ENCODE data around the gene PANX2.

PANX2 gene

GRCh38 chr22:50140615-50141014 lies 29.9 kb upstream of the PANX2 start:
- WGBS (ENCODE audit: extremely low coverage, insufficient coverage, insufficient read length), result no CpG with 5 or more reads among the region's 3 CpGs
- no peaks in the 10 kb centered on the region for H3K27me3 ChIP-seq (ENCODE audit: insufficient read depth, low read length)
- no peak overlapping the region for H2BK12ac ChIP-seq (ENCODE audit: low read length)

GRCh38 chr22:50141462-50141861 lies 29.1 kb upstream of the PANX2 start:
- H3K4me3 ChIP-seq (ENCODE audit: low read depth, low read length), result no peak overlapping the region
- H3K4me2 ChIP-seq (ENCODE audit: low read length), result no peak overlapping the region
- H3K27ac ChIP-seq (ENCODE audit: low read depth, low read length), result no peak overlapping the region
- DNase-seq, result no peak
- H3K79me2 ChIP-seq (ENCODE audit: control insufficient read depth, insufficient read depth, low read length, poor library complexity), result no peaks in the 10 kb centered on the region
- no peak overlapping the region for H2BK5ac ChIP-seq (ENCODE audit: low read depth, low read length, poor library complexity)
- no peak overlapping the region for H2BK120ac ChIP-seq (ENCODE audit: insufficient read depth, low read length, poor library complexity)
- no peak overlapping the region for H2AK5ac ChIP-seq (ENCODE audit: low read length)
- no peak overlapping the region for H4K8ac ChIP-seq (ENCODE audit: low read depth, low read length)
- no peak overlapping the region for H4K12ac ChIP-seq (ENCODE audit: low read depth, low read length)
- H4K91ac ChIP-seq (ENCODE audit: low read depth, low read length), result no peak overlapping the region
- H3K36me3 ChIP-seq (ENCODE audit: control insufficient read depth in 1 of 2, insufficient read depth in 2 of 2, low read length in 2 of 2), result no peaks in the 10 kb centered on the region
- no peak overlapping the region for H2BK12ac ChIP-seq (ENCODE audit: low read length)
- no peak overlapping the region for H3K14ac ChIP-seq (ENCODE audit: low read length)
- H3K27me3 ChIP-seq (ENCODE audit: insufficient read depth, low read length), result no peaks in the 10 kb centered on the region
- H3K79me1 ChIP-seq (ENCODE audit: low read length), result no peaks in the 10 kb centered on the region
- peaks cover 5% of the 10 kb centered on the region for H3K9me3 ChIP-seq (ENCODE audit: insufficient read depth, low read depth, low read length)
- peaks cover 3 to 4% of the 10 kb centered on the region in 2 experiments for H3K4me1 ChIP-seq (ENCODE audit: control insufficient read depth in 1 of 2, insufficient read depth in 2 of 2, low read length in 2 of 2)
- WGBS (ENCODE audit: extremely low coverage, insufficient coverage, insufficient read length), result no CpG with 5 or more reads among the region's 6 CpGs
- no peak overlapping the region for H3K23ac ChIP-seq (ENCODE audit: low read length)
- H3K9ac ChIP-seq (ENCODE audit: low read length), result no peak overlapping the region
- no peak overlapping the region for H2AFZ ChIP-seq (ENCODE audit: insufficient read depth, low read length, poor library complexity)
- H3K18ac ChIP-seq (ENCODE audit: low read length), result no peak overlapping the region
- no peak overlapping the region for H3K4ac ChIP-seq (ENCODE audit: low read depth, low read length)

More at GRCh38 chr22:50140615-50141014, 29.9 kb upstream of the PANX2 start:
- Histone ChIP-seq H3K27ac (ENCODE audit: low read depth, low read length) (no peak overlapping the region), H3K79me2 (ENCODE audit: control insufficient read depth, insufficient read depth, low read length, poor library complexity) (no peaks in the 10 kb centered on the region), H3K9ac (ENCODE audit: low read length) (no peak overlapping the region), H3K18ac (ENCODE audit: low read length) (no peak overlapping the region), H3K14ac (ENCODE audit: low read length) (no peak overlapping the region), H4K12ac (ENCODE audit: low read depth, low read length) (no peak overlapping the region), H2AK5ac (ENCODE audit: low read length) (no peak overlapping the region), H3K4me3 (ENCODE audit: low read depth, low read length) (no peak overlapping the region), H3K79me1 (ENCODE audit: low read length) (no peaks in the 10 kb centered on the region), H3K36me3 (ENCODE audit: control insufficient read depth in 1 of 2, insufficient read depth in 2 of 2, low read length in 2 of 2) (no peaks in the 10 kb centered on the region), H4K91ac (ENCODE audit: low read depth, low read length) (no peak overlapping the region), H2BK5ac (ENCODE audit: low read depth, low read length, poor library complexity) (no peak overlapping the region), H3K4me2 (ENCODE audit: low read length) (no peak overlapping the region), H3K9me3 (ENCODE audit: insufficient read depth, low read depth, low read length) (peaks cover 5% of the 10 kb centered on the region), H3K4ac (ENCODE audit: low read depth, low read length) (no peak overlapping the region), H3K4me1 (ENCODE audit: control insufficient read depth in 1 of 2, insufficient read depth in 2 of 2, low read length in 2 of 2) (no peaks in the 10 kb centered on the region), H2AFZ (ENCODE audit: insufficient read depth, low read length, poor library complexity) (no peak overlapping the region), H2BK120ac (ENCODE audit: insufficient read depth, low read length, poor library complexity) (no peak overlapping the region), H3K23ac (ENCODE audit: low read length) (no peak overlapping the region), H4K8ac (ENCODE audit: low read depth, low read length) (no peak overlapping the region)
- no peak for DNase-seq

- H3K4me3 ChIP-seq (ENCODE audit: low read depth, low read length), result no peak overlapping the region
- no peak overlapping the region for H3K18ac ChIP-seq (ENCODE audit: low read length)
- no peaks in the 10 kb centered on the region for H3K36me3 ChIP-seq (ENCODE audit: control insufficient read depth in 1 of 2, insufficient read depth in 2 of 2, low read length in 2 of 2)
- H2AK5ac ChIP-seq (ENCODE audit: low read length), result no peak overlapping the region
- H2BK12ac ChIP-seq (ENCODE audit: low read length), result no peak overlapping the region
- no peak overlapping the region for H3K4me2 ChIP-seq (ENCODE audit: low read length)
- no peak for DNase-seq
- peaks cover 3 to 5% of the 10 kb centered on the region in 2 experiments for H3K4me1 ChIP-seq (ENCODE audit: control insufficient read depth in 1 of 2, insufficient read depth in 2 of 2, low read length in 2 of 2)
- no CpG with 5 or more reads among the region's 11 CpGs for WGBS (ENCODE audit: extremely low coverage, insufficient coverage, insufficient read length)
- no peak overlapping the region for H3K4ac ChIP-seq (ENCODE audit: low read depth, low read length)
- H3K27ac ChIP-seq (ENCODE audit: low read depth, low read length), result no peak overlapping the region
- H4K8ac ChIP-seq (ENCODE audit: low read depth, low read length), result no peak overlapping the region
- H4K91ac ChIP-seq (ENCODE audit: low read depth, low read length), result no peak overlapping the region
- no peak overlapping the region for H3K9ac ChIP-seq (ENCODE audit: low read length)
- no peak overlapping the region for H2BK5ac ChIP-seq (ENCODE audit: low read depth, low read length, poor library complexity)
- no peaks in the 10 kb centered on the region for H3K27me3 ChIP-seq (ENCODE audit: insufficient read depth, low read length)
- H2BK120ac ChIP-seq (ENCODE audit: insufficient read depth, low read length, poor library complexity), result no peak overlapping the region
- H4K12ac ChIP-seq (ENCODE audit: low read depth, low read length), result no peak overlapping the region
- no peak overlapping the region for H3K14ac ChIP-seq (ENCODE audit: low read length)
- no peaks in the 10 kb centered on the region for H3K79me1 ChIP-seq (ENCODE audit: low read length)
- H3K23ac ChIP-seq (ENCODE audit: low read length), result no peak overlapping the region
- H3K9me3 ChIP-seq (ENCODE audit: insufficient read depth, low read depth, low read length), result peaks cover 5% of the 10 kb centered on the region
- H3K79me2 ChIP-seq (ENCODE audit: control insufficient read depth, insufficient read depth, low read length, poor library complexity), result no peaks in the 10 kb centered on the region
- no peak overlapping the region for H2AFZ ChIP-seq (ENCODE audit: insufficient read depth, low read length, poor library complexity)
These were observed 28.6 kb upstream of the PANX2 start for GRCh38 chr22:50141891-50142363.

GRCh38 chr22:50143096-50143495 lies 27.4 kb upstream of the PANX2 start:
- Histone ChIP-seq H3K4me2 (ENCODE audit: low read length) (no peak overlapping the region), H3K9me3 (ENCODE audit: insufficient read depth, low read depth, low read length) (peaks cover 5% of the 10 kb centered on the region), H2BK120ac (ENCODE audit: insufficient read depth, low read length, poor library complexity) (no peak overlapping the region), H3K27ac (ENCODE audit: low read depth, low read length) (no peak overlapping the region), H4K12ac (ENCODE audit: low read depth, low read length) (no peak overlapping the region), H2BK5ac (ENCODE audit: low read depth, low read length, poor library complexity) (no peak overlapping the region), H2AK5ac (ENCODE audit: low read length) (no peak overlapping the region), H2BK12ac (ENCODE audit: low read length) (no peak overlapping the region), H3K18ac (ENCODE audit: low read length) (no peak overlapping the region), H3K4me1 (ENCODE audit: control insufficient read depth in 1 of 2, insufficient read depth in 2 of 2, low read length in 2 of 2) (peaks cover 3 to 5% of the 10 kb centered on the region in 2 experiments), H3K27me3 (ENCODE audit: insufficient read depth, low read length) (no peaks in the 10 kb centered on the region), H2AFZ (ENCODE audit: insufficient read depth, low read length, poor library complexity) (no peak overlapping the region), H3K36me3 (ENCODE audit: control insufficient read depth in 1 of 2, insufficient read depth in 2 of 2, low read length in 2 of 2) (no peaks in the 10 kb centered on the region), H3K4ac (ENCODE audit: low read depth, low read length) (no peak overlapping the region), H3K79me1 (ENCODE audit: low read length) (no peaks in the 10 kb centered on the region), H3K9ac (ENCODE audit: low read length) (no peak overlapping the region), H3K79me2 (ENCODE audit: control insufficient read depth, insufficient read depth, low read length, poor library complexity) (no peaks in the 10 kb centered on the region), H3K14ac (ENCODE audit: low read length) (no peak overlapping the region), H3K4me3 (ENCODE audit: low read depth, low read length) (no peak overlapping the region), H4K91ac (ENCODE audit: low read depth, low read length) (no peak overlapping the region), H3K23ac (ENCODE audit: low read length) (no peak overlapping the region), H4K8ac (ENCODE audit: low read depth, low read length) (no peak overlapping the region)
- no peak for DNase-seq
- no CpG with 5 or more reads among the region's 7 CpGs for WGBS (ENCODE audit: extremely low coverage, insufficient coverage, insufficient read length)
